ENCODE data around the gene TAS2R13.

The TAS2R13 gene

GRCh38 chr12:10867381-10867780 is 42.0 kb downstream of the TAS2R13 start:
- FAIRE-seq = no peak

DNA sequence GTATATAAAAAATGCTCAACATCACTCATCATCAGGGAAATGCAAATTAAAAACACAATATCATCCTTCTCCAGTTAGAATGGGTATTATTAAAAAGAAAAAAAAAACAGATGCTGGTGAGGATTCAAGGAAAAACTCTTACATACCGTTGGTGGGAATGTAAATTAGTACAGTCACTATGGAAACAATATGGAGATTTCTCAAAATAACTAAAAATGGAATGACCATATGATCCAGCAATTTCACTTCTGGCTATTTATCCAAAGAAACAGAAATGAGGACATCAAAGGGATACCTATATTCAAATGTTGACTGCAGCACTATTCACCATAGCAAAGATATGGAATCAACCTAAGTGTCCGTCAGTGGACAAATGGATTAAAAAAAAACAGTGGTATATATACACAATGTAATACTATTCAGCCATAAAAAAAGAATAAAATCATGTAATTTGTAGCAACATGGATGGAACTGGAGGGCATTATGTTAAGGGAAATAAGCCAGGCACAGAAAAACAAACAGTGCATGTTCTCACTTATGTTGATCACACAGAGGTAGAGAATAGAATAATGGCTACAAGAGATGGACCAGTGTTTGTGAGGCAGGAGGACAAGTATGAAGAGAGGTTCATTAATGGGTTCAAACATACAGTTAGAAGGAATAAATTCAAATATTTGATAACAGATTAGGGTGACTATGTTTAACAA is 45.7 kb downstream of the TAS2R13 start:
- FAIRE-seq = no peak

DNA sequence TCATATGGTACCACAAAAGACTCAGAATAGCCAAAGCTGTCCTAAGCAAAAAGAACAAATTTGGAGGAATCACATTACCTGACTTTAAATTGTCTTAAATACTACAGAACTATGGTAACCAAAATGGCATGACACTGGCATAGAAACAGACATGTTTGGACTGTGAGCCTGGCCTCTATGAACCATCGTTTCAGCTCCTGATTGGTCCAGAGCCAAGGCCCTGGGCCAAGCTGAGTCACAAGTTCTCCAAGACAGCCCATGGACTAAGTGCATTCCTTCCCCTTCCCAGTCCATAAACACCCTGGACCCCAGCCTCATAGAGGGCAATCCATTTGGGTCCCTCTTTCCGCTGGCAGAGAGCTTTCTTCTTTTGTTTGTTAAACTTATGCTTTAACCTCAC is 48.0 kb downstream of the TAS2R13 start:
- no peak for FAIRE-seq

All from colon (tissue), 2 donors.